ENCODE results near the gene SYPL2. TPM values are rescaled to one million over a fixed set of nuclear protein-coding genes. Genes with fewer than 3 reads are reported as not detected.
A peak's percentile ranks its signal among the peaks of the same experiment; 100 is the strongest.
"Not testable (repeated sequence)": the region's sequence is repeated elsewhere in the genome, so short reads cannot be mapped to it uniquely, and the experiment has no call there.

Gene SYPL2
- total RNA-seq, 2 experiments from 2014 or later, result not detected

GRCh38 chr1:109445949-109446695 is 20.2 kb upstream of the SYPL2 start:
- not testable (repeated sequence) for H3K36me3 Mint-ChIP-seq; H3K4me1 Mint-ChIP-seq; H3K9me3 Mint-ChIP-seq; DNase-seq; ATAC-seq (ENCODE audit: low read depth); H3K27ac Mint-ChIP-seq; H3K4me3 Mint-ChIP-seq
- POLR2A ChIA-PET, result interaction anchor here (0.6 kb wide), 1 partner anchor 402 kb away, joined by 3 read pairs; no protein-coding TSS in a partner anchor
- H3K27me3 Mint-ChIP-seq, result peaks cover 43% of the 10 kb centered on the region

GRCh38 chr1:109447524-109447923 is 18.8 kb upstream of the SYPL2 start:
- ATAC-seq (ENCODE audit: low read depth) (no peak), DNase-seq (no peak)
- H3K4me1 Mint-ChIP-seq, result peaks cover 3% of the 10 kb centered on the region
- H3K4me3 Mint-ChIP-seq, result no peak overlapping the region
- peaks cover 50% of the 10 kb centered on the region for H3K27me3 Mint-ChIP-seq
- H3K9me3 Mint-ChIP-seq, result peaks cover 2% of the 10 kb centered on the region
- H3K36me3 Mint-ChIP-seq, result no peaks in the 10 kb centered on the region
- POLR2A ChIA-PET, result no interaction called here
- H3K27ac Mint-ChIP-seq, result no peak overlapping the region

GRCh38 chr1:109454497-109455133 is 11.7 kb upstream of the SYPL2 start:
- H3K4me3 Mint-ChIP-seq, result no peak overlapping the region
- H3K27me3 Mint-ChIP-seq, result peaks cover 32% of the 10 kb centered on the region
- ATAC-seq (ENCODE audit: low read depth) (no peak), DNase-seq (no peak)
- H3K27ac Mint-ChIP-seq, result no peak overlapping the region
- POLR2A ChIA-PET, result no interaction called here
- peaks cover 17% of the 10 kb centered on the region for H3K9me3 Mint-ChIP-seq
- peaks cover 2% of the 10 kb centered on the region for H3K36me3 Mint-ChIP-seq
- no peaks in the 10 kb centered on the region for H3K4me1 Mint-ChIP-seq

GRCh38 chr1:109457819-109458218 is 8.5 kb upstream of the SYPL2 start:
- Mint-ChIP-seq H3K4me3 (no peak overlapping the region), H3K4me1 (no peaks in the 10 kb centered on the region), H3K27me3 (peaks cover 30% of the 10 kb centered on the region), H3K36me3 (peaks cover 2% of the 10 kb centered on the region), H3K27ac (no peak overlapping the region), H3K9me3 (peaks cover 16% of the 10 kb centered on the region)
- POLR2A ChIA-PET, result no interaction called here
- DNase-seq (no peak), ATAC-seq (ENCODE audit: low read depth) (no peak)

- POLR2A ChIA-PET, result no interaction called here
- DNase-seq (no peak), ATAC-seq (ENCODE audit: low read depth) (no peak)
- H3K27me3 Mint-ChIP-seq, result peaks cover 92% of the 10 kb centered on the region
- no peaks in the 10 kb centered on the region for H3K36me3 Mint-ChIP-seq
- H3K27ac Mint-ChIP-seq, result no peak overlapping the region
- H3K9me3 Mint-ChIP-seq, result no peaks in the 10 kb centered on the region
- H3K4me1 Mint-ChIP-seq, result peaks cover 4% of the 10 kb centered on the region
- H3K4me3 Mint-ChIP-seq, result peak overlapping the region; percentile 51
These were observed 258 bp upstream of the SYPL2 start for GRCh38 chr1:109466125-109466451.

GRCh38 chr1:109467301-109467777 is 993 bp downstream of the SYPL2 start:
- POLR2A ChIA-PET, result no interaction called here
- DNase-seq (no peak), ATAC-seq (ENCODE audit: low read depth) (no peak)
- Mint-ChIP-seq H3K27me3 (peaks cover 86% of the 10 kb centered on the region), H3K4me1 (peaks cover 4% of the 10 kb centered on the region), H3K36me3 (no peaks in the 10 kb centered on the region), H3K4me3 (no peak overlapping the region), H3K9me3 (no peaks in the 10 kb centered on the region), H3K27ac (no peak overlapping the region)

- peaks cover 88% of the 10 kb centered on the region for H3K27me3 Mint-ChIP-seq
- no peak overlapping the region for H3K4me3 Mint-ChIP-seq
- H3K27ac Mint-ChIP-seq, result no peak overlapping the region
- peaks cover 4% of the 10 kb centered on the region for H3K4me1 Mint-ChIP-seq
- no peaks in the 10 kb centered on the region for H3K9me3 Mint-ChIP-seq
- POLR2A ChIA-PET, result no interaction called here
- H3K36me3 Mint-ChIP-seq, result no peaks in the 10 kb centered on the region
- DNase-seq, result no peak
- no peak for ATAC-seq (ENCODE audit: low read depth)
These were observed 1.7 kb downstream of the SYPL2 start for GRCh38 chr1:109468061-109468460.

- peaks cover 4% of the 10 kb centered on the region for H3K4me1 Mint-ChIP-seq
These were observed 2.6 kb downstream of the SYPL2 start for GRCh38 chr1:109468903-109469302.

GRCh38 chr1:109470245-109470644 is 3.9 kb downstream of the SYPL2 start:
- H3K4me3 Mint-ChIP-seq, result no peak overlapping the region
- peaks cover 72% of the 10 kb centered on the region for H3K27me3 Mint-ChIP-seq
- H3K27ac Mint-ChIP-seq, result no peak overlapping the region
- POLR2A ChIA-PET, result interaction anchor here (0.7 kb wide), 1 partner anchor 44 kb away, joined by 5 read pairs; the partner anchor contains the start of gene PSMA5
- H3K36me3 Mint-ChIP-seq, result no peaks in the 10 kb centered on the region
- H3K4me1 Mint-ChIP-seq, result peaks cover 4% of the 10 kb centered on the region
- no peak for ATAC-seq (ENCODE audit: low read depth)
- H3K9me3 Mint-ChIP-seq, result no peaks in the 10 kb centered on the region
- DNase-seq, result no peak

More at GRCh38 chr1:109468903-109469302, 2.6 kb downstream of the SYPL2 start:
- POLR2A ChIA-PET, result interaction anchor here (0.9 kb wide), 1 partner anchor 25 kb away, joined by 3 read pairs; the partner anchor contains the start of gene CYB561D1
- Mint-ChIP-seq H3K36me3 (no peaks in the 10 kb centered on the region), H3K9me3 (no peaks in the 10 kb centered on the region), H3K4me3 (no peak overlapping the region), H3K27me3 (peaks cover 83% of the 10 kb centered on the region), H3K27ac (no peak overlapping the region)
- ATAC-seq (ENCODE audit: low read depth) (no peak), DNase-seq (no peak)

- Mint-ChIP-seq H3K27ac (no peak overlapping the region), H3K9me3 (no peaks in the 10 kb centered on the region), H3K27me3 (peaks cover 58% of the 10 kb centered on the region), H3K4me3 (no peak overlapping the region), H3K36me3 (no peaks in the 10 kb centered on the region), H3K4me1 (peaks cover 2% of the 10 kb centered on the region)
- DNase-seq (no peak), ATAC-seq (ENCODE audit: low read depth) (no peak)
- POLR2A ChIA-PET, result no interaction called here
These were observed 6.4 kb downstream of the SYPL2 start for GRCh38 chr1:109472779-109473178.

- H3K27me3 Mint-ChIP-seq, result peaks cover 51% of the 10 kb centered on the region
- H3K27ac Mint-ChIP-seq; H3K4me1 Mint-ChIP-seq; POLR2A ChIA-PET; H3K9me3 Mint-ChIP-seq; DNase-seq; H3K4me3 Mint-ChIP-seq; ATAC-seq (ENCODE audit: low read depth); H3K36me3 Mint-ChIP-seq: not testable (repeated sequence)
These were observed 7.1 kb downstream of the SYPL2 start for GRCh38 chr1:109473284-109474057.

GRCh38 chr1:109474697-109475096 is 8.4 kb downstream of the SYPL2 start:
- peaks cover 39% of the 10 kb centered on the region for H3K27me3 Mint-ChIP-seq
- peaks cover 5% of the 10 kb centered on the region for H3K4me1 Mint-ChIP-seq
- no peak overlapping the region for H3K4me3 Mint-ChIP-seq
- no peaks in the 10 kb centered on the region for H3K36me3 Mint-ChIP-seq
- H3K9me3 Mint-ChIP-seq, result no peaks in the 10 kb centered on the region
- ATAC-seq (ENCODE audit: low read depth) (no peak), DNase-seq (no peak)
- H3K27ac Mint-ChIP-seq, result no peak overlapping the region
- POLR2A ChIA-PET, result no interaction called here

GRCh38 chr1:109475261-109475660 is 8.9 kb downstream of the SYPL2 start:
- ATAC-seq (ENCODE audit: low read depth) (no peak), DNase-seq (no peak)
- peaks cover 33% of the 10 kb centered on the region for H3K27me3 Mint-ChIP-seq
- no peaks in the 10 kb centered on the region for H3K9me3 Mint-ChIP-seq
- H3K27ac Mint-ChIP-seq, result no peak overlapping the region
- H3K36me3 Mint-ChIP-seq, result no peaks in the 10 kb centered on the region
- peaks cover 5% of the 10 kb centered on the region for H3K4me1 Mint-ChIP-seq
- no peak overlapping the region for H3K4me3 Mint-ChIP-seq
- POLR2A ChIA-PET, result interaction anchor here (1.1 kb wide), 1 partner anchor 50 kb away, joined by 3 read pairs; the partner anchor contains the start of gene PSMA5
